ENCODE data around the gene CD55. TPM values are rescaled to one million over a fixed set of nuclear protein-coding genes. Genes with fewer than 3 reads are reported as not detected.

The CD55 gene
- polyA plus RNA-seq, 1 of the 3 experiments (the other 2 are of a cell fraction), result 10.4 TPM

DNA sequence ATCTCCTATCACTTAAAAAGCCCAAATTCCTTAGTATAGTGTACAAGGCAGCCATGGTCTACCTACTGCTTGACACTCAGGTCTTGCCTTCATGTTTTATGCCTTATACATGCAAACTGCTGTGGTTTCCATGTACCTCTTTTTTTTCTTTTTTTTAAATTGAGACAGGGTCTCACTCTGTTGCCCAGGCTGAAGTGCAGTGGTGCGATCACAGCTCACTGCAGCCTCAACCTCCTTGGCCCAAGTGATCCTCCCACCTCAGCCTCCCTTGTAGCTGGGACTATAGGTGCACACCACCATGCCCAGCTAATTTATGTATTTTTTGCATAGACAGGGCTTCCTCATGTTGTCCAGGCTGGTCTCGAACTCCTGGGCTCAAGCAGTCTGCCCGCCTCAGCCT, 8.0 kb downstream of the CD55 start:
- Histone ChIP-seq H3K4me2 (no peak overlapping the region), H3F3A (replicated peaks; ENCODE audit: insufficient read depth) (no peaks in the 10 kb centered on the region), H3K4me1 (ENCODE audit: control insufficient read depth in 1 of 2, insufficient read depth in 2 of 2, low read depth in 1 of 2, low read length in 1 of 2) (no peaks in the 10 kb centered on the region), H3K27me3 (ENCODE audit: insufficient read depth) (no peaks in the 10 kb centered on the region), H3K4me3 (ENCODE audit: low read depth in 2 of 2, low read length in 1 of 2) (no peak overlapping the region), H3K79me2 (ENCODE audit: insufficient read depth) (no peaks in the 10 kb centered on the region), H4K20me1 (ENCODE audit: insufficient read depth) (no peaks in the 10 kb centered on the region), H3K9me2 (no peaks in the 10 kb centered on the region), H2AFZ (ENCODE audit: low read depth) (no peak overlapping the region), H3K36me3 (replicated peaks in 1 of 2; ENCODE audit: control insufficient read depth in 1 of 2, insufficient read depth in 2 of 2, low read length in 1 of 2) (peaks cover 0 to 14% of the 10 kb centered on the region in 2 experiments), H3K9me3 (no peaks in the 10 kb centered on the region), H3K9ac (no peak overlapping the region), H3K27ac (ENCODE audit: low read depth in 2 of 2, low read length in 1 of 2) (no peak overlapping the region)
- ChIA-PET CTCF (interaction anchor here (0.5 kb wide), 1 partner anchor 467 kb away, joined by 3 read pairs; no protein-coding TSS in a partner anchor), POLR2A (no interaction called here)
- DNase-seq, result no peak
- WGBS (ENCODE audit: low lambda C conversion rate), result 18% methylated on average over 3 of the region's 3 CpGs
- TF ChIP-seq, protein P1, sequence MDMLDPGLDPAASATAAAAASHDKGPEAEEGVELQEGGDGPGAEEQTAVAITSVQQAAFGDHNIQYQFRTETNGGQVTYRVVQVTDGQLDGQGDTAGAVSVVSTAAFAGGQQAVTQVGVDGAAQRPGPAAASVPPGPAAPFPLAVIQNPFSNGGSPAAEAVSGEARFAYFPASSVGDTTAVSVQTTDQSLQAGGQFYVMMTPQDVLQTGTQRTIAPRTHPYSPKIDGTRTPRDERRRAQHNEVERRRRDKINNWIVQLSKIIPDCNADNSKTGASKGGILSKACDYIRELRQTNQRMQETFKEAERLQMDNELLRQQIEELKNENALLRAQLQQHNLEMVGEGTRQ (IDR thresholded peaks at IDR 0.05; ENCODE audit: borderline replicate concordance, low read depth, low read length), result no peak
- TF ChIP-seq MEF2A (IDR thresholded peaks at IDR 0.05; ENCODE audit: borderline replicate concordance, low read depth) (no peak), ELF1 (IDR thresholded peaks at IDR 0.05) (no peak), EZH2phosphoT487 (IDR thresholded peaks at IDR 0.05; ENCODE audit: borderline replicate concordance, low read depth) (no peak), RFX5 (IDR thresholded peaks at IDR 0.05; ENCODE audit: low read length) (no peak), POLR2AphosphoS5 (IDR thresholded peaks at IDR 0.05; ENCODE audit: low read depth, low read length) (no peak), TEAD4 (IDR thresholded peaks at IDR 0.05; ENCODE audit: borderline replicate concordance, insufficient read depth) (no peak)
- TF ChIP-seq, protein P2, sequence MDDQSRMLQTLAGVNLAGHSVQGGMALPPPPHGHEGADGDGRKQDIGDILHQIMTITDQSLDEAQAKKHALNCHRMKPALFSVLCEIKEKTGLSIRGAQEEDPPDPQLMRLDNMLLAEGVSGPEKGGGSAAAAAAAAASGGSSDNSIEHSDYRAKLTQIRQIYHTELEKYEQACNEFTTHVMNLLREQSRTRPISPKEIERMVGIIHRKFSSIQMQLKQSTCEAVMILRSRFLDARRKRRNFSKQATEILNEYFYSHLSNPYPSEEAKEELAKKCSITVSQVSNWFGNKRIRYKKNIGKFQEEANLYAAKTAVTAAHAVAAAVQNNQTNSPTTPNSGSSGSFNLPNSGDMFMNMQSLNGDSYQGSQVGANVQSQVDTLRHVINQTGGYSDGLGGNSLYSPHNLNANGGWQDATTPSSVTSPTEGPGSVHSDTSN (IDR thresholded peaks at IDR 0.05), result no peak

DNA sequence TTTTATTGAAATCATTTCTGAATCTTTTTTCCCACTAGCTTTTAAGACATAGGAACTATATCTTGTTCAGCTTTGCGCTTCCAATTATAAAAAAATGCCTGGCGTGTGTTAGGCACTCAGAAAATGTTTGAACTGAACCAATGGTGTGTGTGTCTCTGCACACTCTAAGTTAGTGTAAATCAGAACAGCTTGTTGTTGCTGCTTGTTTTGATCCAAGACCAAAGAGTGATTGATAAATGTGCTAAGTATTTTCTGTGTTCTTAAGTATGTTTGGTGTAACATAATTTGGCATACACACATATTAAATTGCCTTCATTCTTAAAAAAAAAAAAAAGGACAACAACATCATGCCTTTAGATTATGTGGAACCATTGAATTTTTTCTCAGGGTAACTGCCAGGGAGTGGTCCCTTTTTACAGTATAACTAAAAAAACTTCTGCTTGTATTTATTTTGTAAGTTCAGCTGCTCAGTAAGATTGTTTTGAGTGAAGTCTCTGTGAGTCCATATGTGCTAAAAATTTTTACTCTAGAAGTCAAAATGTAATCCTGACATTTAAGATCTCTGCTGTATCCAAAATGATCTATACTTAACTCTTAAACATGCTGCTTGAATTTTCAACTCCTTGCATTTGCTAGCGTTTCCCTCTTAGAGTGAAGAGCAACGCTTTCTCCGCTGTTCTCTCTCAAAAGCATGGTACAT, 8.7 kb downstream of the CD55 start:
- Histone ChIP-seq H3K9me2 (no peaks in the 10 kb centered on the region), H3K4me2 (no peak overlapping the region), H3K27ac (ENCODE audit: low read depth in 2 of 2, low read length in 1 of 2) (no peak overlapping the region), H3K4me1 (ENCODE audit: control insufficient read depth in 1 of 2, insufficient read depth in 2 of 2, low read depth in 1 of 2, low read length in 1 of 2) (no peaks in the 10 kb centered on the region), H3K36me3 (replicated peaks in 1 of 2; ENCODE audit: control insufficient read depth in 1 of 2, insufficient read depth in 2 of 2, low read length in 1 of 2) (peaks cover 0 to 14% of the 10 kb centered on the region in 2 experiments), H3K9me3 (no peaks in the 10 kb centered on the region), H3K9ac (no peak overlapping the region), H3K79me2 (ENCODE audit: insufficient read depth) (no peaks in the 10 kb centered on the region), H4K20me1 (ENCODE audit: insufficient read depth) (no peaks in the 10 kb centered on the region), H3F3A (replicated peaks; ENCODE audit: insufficient read depth) (no peaks in the 10 kb centered on the region), H2AFZ (ENCODE audit: low read depth) (no peak overlapping the region), H3K27me3 (ENCODE audit: insufficient read depth) (no peaks in the 10 kb centered on the region), H3K4me3 (ENCODE audit: low read depth in 2 of 2, low read length in 1 of 2) (no peak overlapping the region)
- POLR2A ChIA-PET, result no interaction called here
- WGBS (ENCODE audit: low lambda C conversion rate), result 14% methylated on average over 5 of the region's 5 CpGs
- CTCF ChIA-PET, result interaction anchor here (0.6 to 1.2 kb wide), 2 partner anchors 75 to 1213 kb away, joined by 3 read pairs; no protein-coding TSS in a partner anchor
- DNase-seq, result no peak
- TF ChIP-seq POLR2AphosphoS5 (IDR thresholded peaks at IDR 0.05; ENCODE audit: low read depth, low read length) (no peak), GATA2 (CRISPR knock-in tag; IDR thresholded peaks at IDR 0.05) (no peak), TEAD4 (IDR thresholded peaks at IDR 0.05; ENCODE audit: borderline replicate concordance, insufficient read depth) (no peak), FOXM1 (IDR thresholded peaks at IDR 0.05; ENCODE audit: low read depth) (no peak), FOXJ3 (CRISPR knock-in tag; IDR thresholded peaks at IDR 0.05) (no peak), TCF12 (IDR thresholded peaks at IDR 0.05) (no peak), GABPA (IDR thresholded peaks at IDR 0.05; ENCODE audit: low read depth) (no peak), RAD21 (IDR thresholded peaks at IDR 0.05; ENCODE audit: low read length) (no peak), CHD2 (IDR thresholded peaks at IDR 0.05; ENCODE audit: low read length, partially characterized antibody) (no peak), RCOR1 (IDR thresholded peaks at IDR 0.05; ENCODE audit: low read length) (no peak), MEF2A (IDR thresholded peaks at IDR 0.05; ENCODE audit: borderline replicate concordance, low read depth) (no peak)
- TF ChIP-seq, protein P3, sequence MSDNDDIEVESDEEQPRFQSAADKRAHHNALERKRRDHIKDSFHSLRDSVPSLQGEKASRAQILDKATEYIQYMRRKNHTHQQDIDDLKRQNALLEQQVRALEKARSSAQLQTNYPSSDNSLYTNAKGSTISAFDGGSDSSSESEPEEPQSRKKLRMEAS (IDR thresholded peaks at IDR 0.05; ENCODE audit: low read depth), result no peak
- TF ChIP-seq, protein P4, sequence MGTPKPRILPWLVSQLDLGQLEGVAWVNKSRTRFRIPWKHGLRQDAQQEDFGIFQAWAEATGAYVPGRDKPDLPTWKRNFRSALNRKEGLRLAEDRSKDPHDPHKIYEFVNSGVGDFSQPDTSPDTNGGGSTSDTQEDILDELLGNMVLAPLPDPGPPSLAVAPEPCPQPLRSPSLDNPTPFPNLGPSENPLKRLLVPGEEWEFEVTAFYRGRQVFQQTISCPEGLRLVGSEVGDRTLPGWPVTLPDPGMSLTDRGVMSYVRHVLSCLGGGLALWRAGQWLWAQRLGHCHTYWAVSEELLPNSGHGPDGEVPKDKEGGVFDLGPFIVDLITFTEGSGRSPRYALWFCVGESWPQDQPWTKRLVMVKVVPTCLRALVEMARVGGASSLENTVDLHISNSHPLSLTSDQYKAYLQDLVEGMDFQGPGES (IDR thresholded peaks at IDR 0.05; ENCODE audit: low read depth, low read length), result no peak
- TF ChIP-seq, protein P1 (IDR thresholded peaks at IDR 0.05; ENCODE audit: borderline replicate concordance, low read depth, low read length), result no peak
- TF ChIP-seq, protein P5, sequence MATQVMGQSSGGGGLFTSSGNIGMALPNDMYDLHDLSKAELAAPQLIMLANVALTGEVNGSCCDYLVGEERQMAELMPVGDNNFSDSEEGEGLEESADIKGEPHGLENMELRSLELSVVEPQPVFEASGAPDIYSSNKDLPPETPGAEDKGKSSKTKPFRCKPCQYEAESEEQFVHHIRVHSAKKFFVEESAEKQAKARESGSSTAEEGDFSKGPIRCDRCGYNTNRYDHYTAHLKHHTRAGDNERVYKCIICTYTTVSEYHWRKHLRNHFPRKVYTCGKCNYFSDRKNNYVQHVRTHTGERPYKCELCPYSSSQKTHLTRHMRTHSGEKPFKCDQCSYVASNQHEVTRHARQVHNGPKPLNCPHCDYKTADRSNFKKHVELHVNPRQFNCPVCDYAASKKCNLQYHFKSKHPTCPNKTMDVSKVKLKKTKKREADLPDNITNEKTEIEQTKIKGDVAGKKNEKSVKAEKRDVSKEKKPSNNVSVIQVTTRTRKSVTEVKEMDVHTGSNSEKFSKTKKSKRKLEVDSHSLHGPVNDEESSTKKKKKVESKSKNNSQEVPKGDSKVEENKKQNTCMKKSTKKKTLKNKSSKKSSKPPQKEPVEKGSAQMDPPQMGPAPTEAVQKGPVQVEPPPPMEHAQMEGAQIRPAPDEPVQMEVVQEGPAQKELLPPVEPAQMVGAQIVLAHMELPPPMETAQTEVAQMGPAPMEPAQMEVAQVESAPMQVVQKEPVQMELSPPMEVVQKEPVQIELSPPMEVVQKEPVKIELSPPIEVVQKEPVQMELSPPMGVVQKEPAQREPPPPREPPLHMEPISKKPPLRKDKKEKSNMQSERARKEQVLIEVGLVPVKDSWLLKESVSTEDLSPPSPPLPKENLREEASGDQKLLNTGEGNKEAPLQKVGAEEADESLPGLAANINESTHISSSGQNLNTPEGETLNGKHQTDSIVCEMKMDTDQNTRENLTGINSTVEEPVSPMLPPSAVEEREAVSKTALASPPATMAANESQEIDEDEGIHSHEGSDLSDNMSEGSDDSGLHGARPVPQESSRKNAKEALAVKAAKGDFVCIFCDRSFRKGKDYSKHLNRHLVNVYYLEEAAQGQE (IDR thresholded peaks at IDR 0.05; ENCODE audit: low read depth, low read length), result no peak
